ENCODE results near the gene EPHA4. TPM values are rescaled to one million over a fixed set of nuclear protein-coding genes. Genes with fewer than 3 reads are reported as not detected.

Gene EPHA4
- total RNA-seq, 3 donors from 2014 or later = 21.4 to 36.8 (median 21.9) TPM

GRCh38 chr2:221480821-221481220, 91.3 kb downstream of the EPHA4 start:
- no peaks in the 10 kb centered on the region for H3K36me3 ChIP-seq (ENCODE audit: low read depth)
- H3K9me3 ChIP-seq = no peaks in the 10 kb centered on the region
- intact Hi-C loops (cut with DNase I, micrococcal nuclease) = no loop called here
- no peak overlapping the region for H3K4me3 ChIP-seq
- TF ChIP-seq CTCF (IDR thresholded peaks at IDR 0.05) = no peak
- no peaks in the 10 kb centered on the region for H3K4me1 ChIP-seq (ENCODE audit: low read depth)
- DNase-seq = no peak
- ATAC-seq = no peak

GRCh38 chr2:221480163-221480562, 91.9 kb downstream of the EPHA4 start:
- Histone ChIP-seq H3K4me3 (no peak overlapping the region), H3K9me3 (no peaks in the 10 kb centered on the region), H3K4me1 (ENCODE audit: low read depth) (no peaks in the 10 kb centered on the region), H3K36me3 (ENCODE audit: low read depth) (no peaks in the 10 kb centered on the region)
- ATAC-seq = no peak
- no peak for DNase-seq
- intact Hi-C loops (cut with DNase I, micrococcal nuclease) = no loop called here
- TF ChIP-seq CTCF (IDR thresholded peaks at IDR 0.05) = no peak

GRCh38 chr2:221478485-221478863, 93.6 kb downstream of the EPHA4 start:
- intact Hi-C loops (cut with DNase I, micrococcal nuclease) = no loop called here
- TF ChIP-seq CTCF (IDR thresholded peaks at IDR 0.05) = no peak
- no peak overlapping the region for H3K4me3 ChIP-seq

GRCh38 chr2:221477714-221478484, 94.2 kb downstream of the EPHA4 start:
- no peak for DNase-seq
- TF ChIP-seq CTCF (IDR thresholded peaks at IDR 0.05) = no peak
- Histone ChIP-seq H3K36me3 (ENCODE audit: low read depth) (no peaks in the 10 kb centered on the region), H3K4me3 (no peak overlapping the region), H3K4me1 (ENCODE audit: low read depth) (no peaks in the 10 kb centered on the region), H3K9me3 (no peaks in the 10 kb centered on the region)
- intact Hi-C loops (cut with DNase I, micrococcal nuclease) = no loop called here
- no peak for ATAC-seq

More at GRCh38 chr2:221478485-221478863, 93.6 kb downstream of the EPHA4 start:
- no peak for DNase-seq
- ATAC-seq = no peak
- Histone ChIP-seq H3K4me1 (ENCODE audit: low read depth) (no peaks in the 10 kb centered on the region), H3K9me3 (no peaks in the 10 kb centered on the region), H3K36me3 (ENCODE audit: low read depth) (no peaks in the 10 kb centered on the region)

- Histone ChIP-seq H3K4me1 (ENCODE audit: low read depth) (no peaks in the 10 kb centered on the region), H3K36me3 (ENCODE audit: low read depth) (no peaks in the 10 kb centered on the region), H3K9me3 (no peaks in the 10 kb centered on the region), H3K4me3 (no peak overlapping the region)
- DNase-seq (no peak), ATAC-seq (no peak)
- intact Hi-C loops (cut with DNase I, micrococcal nuclease) = no loop called here
- TF ChIP-seq CTCF (IDR thresholded peaks at IDR 0.05) = no peak
These were observed 95.9 kb downstream of the EPHA4 start for GRCh38 chr2:221476195-221476594.

Data from mucosa of descending colon (tissue), 3 donors.